ENCODE measurements around the gene TRNP1. TPM values are rescaled to one million over a fixed set of nuclear protein-coding genes. Genes with fewer than 3 reads are reported as not detected.
A peak's percentile ranks its signal among the peaks of the same experiment; 100 is the strongest.
"Not testable (repeated sequence)": the region's sequence is repeated elsewhere in the genome, so short reads cannot be mapped to it uniquely, and the experiment has no call there.

The TRNP1 gene
- polyA plus RNA-seq: not detected

- peaks cover 2% of the 10 kb centered on the region for H3K36me3 Mint-ChIP-seq
- H3K4me3 Mint-ChIP-seq: peak within 1 kb of the TSS; percentile 77 to 95 (median 85)
- no peaks in the 10 kb centered on the region for H3K9me3 Mint-ChIP-seq
- H3K27me3 Mint-ChIP-seq: peaks cover 29% of the 10 kb centered on the region
- H3K4me1 Mint-ChIP-seq: peaks cover 4 to 14% (median 9%) of the 10 kb centered on the region in 3 donors
- peak within 1 kb of the TSS in 1 of 3 donors; percentile 10 for H3K27ac Mint-ChIP-seq
Measured at GRCh38 chr1:26993237-26994019, at the start of gene TRNP1. Gene TRNP1 (plus strand): TSS chr1:26993692. CDS start chr1:26993787, 95 bp downstream.

- peak overlapping the region in 1 of 3 donors; percentile 31 for H3K27ac Mint-ChIP-seq
- H3K4me3 Mint-ChIP-seq: no peak overlapping the region
- H3K4me1 Mint-ChIP-seq: peaks cover 0 to 2% (median 0%) of the 10 kb centered on the region in 3 donors
- H3K27me3 Mint-ChIP-seq: no peaks in the 10 kb centered on the region
- no peaks in the 10 kb centered on the region for H3K9me3 Mint-ChIP-seq
- peaks cover 9% of the 10 kb centered on the region for H3K36me3 Mint-ChIP-seq
Measured at GRCh38 chr1:26945138-26945537, 48.4 kb upstream of the TRNP1 start.

- Mint-ChIP-seq H3K9me3 (no peaks in the 10 kb centered on the region), H3K27ac (no peak overlapping the region), H3K27me3 (no peaks in the 10 kb centered on the region), H3K4me1 (peaks cover 0 to 2% (median 0%) of the 10 kb centered on the region in 3 donors), H3K4me3 (no peak overlapping the region), H3K36me3 (peaks cover 9% of the 10 kb centered on the region)
Measured at GRCh38 chr1:26945728-26946127, 47.8 kb upstream of the TRNP1 start.

GRCh38 chr1:26946270-26946669, 47.2 kb upstream of the TRNP1 start:
- H3K9me3 Mint-ChIP-seq: no peaks in the 10 kb centered on the region
- no peak overlapping the region for H3K27ac Mint-ChIP-seq
- H3K36me3 Mint-ChIP-seq: peaks cover 9% of the 10 kb centered on the region
- H3K4me3 Mint-ChIP-seq: no peak overlapping the region
- H3K4me1 Mint-ChIP-seq: peaks cover 0 to 2% (median 0%) of the 10 kb centered on the region in 3 donors
- H3K27me3 Mint-ChIP-seq: no peaks in the 10 kb centered on the region

- H3K9me3 Mint-ChIP-seq, H3K36me3 Mint-ChIP-seq, H3K27ac Mint-ChIP-seq, H3K4me3 Mint-ChIP-seq, H3K27me3 Mint-ChIP-seq, H3K4me1 Mint-ChIP-seq: not testable (repeated sequence)
Measured at GRCh38 chr1:26948725-26949057, 44.8 kb upstream of the TRNP1 start.

GRCh38 chr1:26949266-26949925, 44.1 kb upstream of the TRNP1 start:
- no peaks in the 10 kb centered on the region for H3K27me3 Mint-ChIP-seq
- no peaks in the 10 kb centered on the region for H3K9me3 Mint-ChIP-seq
- H3K27ac Mint-ChIP-seq: no peak overlapping the region
- H3K4me1 Mint-ChIP-seq: peaks cover 0 to 2% (median 0%) of the 10 kb centered on the region in 3 donors
- H3K36me3 Mint-ChIP-seq: peaks cover 5% of the 10 kb centered on the region
- H3K4me3 Mint-ChIP-seq: no peak overlapping the region

- Mint-ChIP-seq H3K9me3 (no peaks in the 10 kb centered on the region), H3K27ac (no peak overlapping the region), H3K4me3 (no peak overlapping the region), H3K36me3 (peaks cover 5% of the 10 kb centered on the region), H3K4me1 (peaks cover 0 to 2% (median 0%) of the 10 kb centered on the region in 3 donors), H3K27me3 (no peaks in the 10 kb centered on the region)
Measured at GRCh38 chr1:26949926-26950319, 43.6 kb upstream of the TRNP1 start.

GRCh38 chr1:26950602-26951001, 42.9 kb upstream of the TRNP1 start:
- Mint-ChIP-seq H3K4me1 (peaks cover 0 to 2% (median 0%) of the 10 kb centered on the region in 3 donors), H3K4me3 (peak overlapping the region in 2 of 4 donors; percentile 18 to 76), H3K27ac (no peak overlapping the region), H3K9me3 (no peaks in the 10 kb centered on the region), H3K36me3 (peaks cover 5% of the 10 kb centered on the region), H3K27me3 (no peaks in the 10 kb centered on the region)

- no peak overlapping the region for H3K4me3 Mint-ChIP-seq
- H3K27me3 Mint-ChIP-seq: no peaks in the 10 kb centered on the region
- H3K36me3 Mint-ChIP-seq: peaks cover 7% of the 10 kb centered on the region
- H3K9me3 Mint-ChIP-seq: peaks cover 0 to 2% (median 0%) of the 10 kb centered on the region in 3 donors
- peaks cover 0 to 2% (median 0%) of the 10 kb centered on the region in 3 donors for H3K4me1 Mint-ChIP-seq
- H3K27ac Mint-ChIP-seq: no peak overlapping the region
Measured at GRCh38 chr1:26951216-26951615, 42.3 kb upstream of the TRNP1 start.

- Mint-ChIP-seq H3K27me3 (no peaks in the 10 kb centered on the region), H3K4me3 (no peak overlapping the region), H3K9me3 (peaks cover 0 to 6% (median 2%) of the 10 kb centered on the region in 3 donors), H3K36me3 (peaks cover 8% of the 10 kb centered on the region), H3K4me1 (peaks cover 0 to 2% (median 0%) of the 10 kb centered on the region in 3 donors), H3K27ac (no peak overlapping the region)
Measured at GRCh38 chr1:26951821-26952497, 41.5 kb upstream of the TRNP1 start.

- Mint-ChIP-seq H3K4me1 (peaks cover 0 to 2% (median 0%) of the 10 kb centered on the region in 3 donors), H3K27me3 (no peaks in the 10 kb centered on the region), H3K36me3 (peaks cover 8% of the 10 kb centered on the region), H3K4me3 (no peak overlapping the region), H3K27ac (no peak overlapping the region), H3K9me3 (peaks cover 0 to 6% (median 2%) of the 10 kb centered on the region in 3 donors)
Measured at GRCh38 chr1:26953374-26953773, 40.1 kb upstream of the TRNP1 start.

GRCh38 chr1:26956321-26956720, 37.2 kb upstream of the TRNP1 start:
- Mint-ChIP-seq H3K27me3 (peaks cover 5% of the 10 kb centered on the region), H3K36me3 (peaks cover 8% of the 10 kb centered on the region), H3K27ac (no peak overlapping the region), H3K4me1 (peaks cover 2 to 15% (median 4%) of the 10 kb centered on the region in 3 donors), H3K9me3 (peaks cover 0 to 6% (median 2%) of the 10 kb centered on the region in 3 donors), H3K4me3 (no peak overlapping the region)

- peaks cover 6% of the 10 kb centered on the region for H3K27me3 Mint-ChIP-seq
- no peak overlapping the region for H3K27ac Mint-ChIP-seq
- H3K9me3 Mint-ChIP-seq: peaks cover 0 to 6% (median 2%) of the 10 kb centered on the region in 3 donors
- peak overlapping the region in 1 of 4 donors; percentile 60 for H3K4me3 Mint-ChIP-seq
- peaks cover 8% of the 10 kb centered on the region for H3K36me3 Mint-ChIP-seq
- peaks cover 2 to 15% (median 4%) of the 10 kb centered on the region in 3 donors for H3K4me1 Mint-ChIP-seq
Measured at GRCh38 chr1:26957306-26957705, 36.2 kb upstream of the TRNP1 start.

- Mint-ChIP-seq H3K4me3 (peak overlapping the region; percentile 28 to 85 (median 66)), H3K4me1 (peaks cover 2 to 15% (median 4%) of the 10 kb centered on the region in 3 donors), H3K9me3 (peaks cover 0 to 6% (median 2%) of the 10 kb centered on the region in 3 donors), H3K27me3 (peaks cover 10% of the 10 kb centered on the region), H3K27ac (no peak overlapping the region), H3K36me3 (peaks cover 4% of the 10 kb centered on the region)
Measured at GRCh38 chr1:26959270-26959669, 34.2 kb upstream of the TRNP1 start.

All from IgD-negative memory B cell (primary cell).